ENCODE results near the gene SAA2.
A peak's percentile ranks its signal among the peaks of the same experiment; 100 is the strongest.
"Not testable (repeated sequence)": the region's sequence is repeated elsewhere in the genome, so short reads cannot be mapped to it uniquely, and the experiment has no call there.

Gene SAA2

GRCh38 chr11:18247191-18247581, 1.3 kb downstream of the SAA2 start:
- not testable (repeated sequence) for DNase-seq (ENCODE audit: low spot score)

GRCh38 chr11:18246379-18247190, 1.9 kb downstream of the SAA2 start:
- DNase-seq (ENCODE audit: low spot score) = not testable (repeated sequence)

GRCh38 chr11:18245396-18245795, 3.1 kb downstream of the SAA2 start:
- DNase-seq (ENCODE audit: low spot score) = no peak

- peak; percentile 73 for DNase-seq (ENCODE audit: low spot score)
Measured at GRCh38 chr11:18243783-18244362, 4.6 kb downstream of the SAA2 start.

GRCh38 chr11:18239655-18240054, 8.8 kb downstream of the SAA2 start:
- DNase-seq (ENCODE audit: low spot score) = no peak

GRCh38 chr11:18236664-18237356, 11.7 kb downstream of the SAA2 start, which contains the start of gene SAA4:
SAA4 (minus strand) TSS chr11:18236802; CDS start chr11:18235926, 876 bp downstream.
- DNase-seq (ENCODE audit: low spot score) = no peak

- DNase-seq (ENCODE audit: low spot score) = no peak
Measured at GRCh38 chr11:18235394-18236334, 12.8 kb downstream of the SAA2 start.

- no peak for DNase-seq (ENCODE audit: low spot score)
Measured at GRCh38 chr11:18233912-18234311, 14.6 kb downstream of the SAA2 start.

- DNase-seq (ENCODE audit: low spot score) = no peak
Measured at GRCh38 chr11:18230859-18231258, 17.6 kb downstream of the SAA2 start.

GRCh38 chr11:18229501-18229900, 19.0 kb downstream of the SAA2 start:
- DNase-seq (ENCODE audit: low spot score) = no peak

- no peak for DNase-seq (ENCODE audit: low spot score)
Measured at GRCh38 chr11:18225913-18226312, 22.6 kb downstream of the SAA2 start.

- DNase-seq (ENCODE audit: low spot score) = no peak
Measured at GRCh38 chr11:18223591-18224387, 24.7 kb downstream of the SAA2 start.

GRCh38 chr11:18222814-18223421, 25.6 kb downstream of the SAA2 start:
- DNase-seq (ENCODE audit: low spot score) = no peak

GRCh38 chr11:18221274-18221876, 27.1 kb downstream of the SAA2 start:
- no peak for DNase-seq (ENCODE audit: low spot score)

GRCh38 chr11:18209058-18209457, 39.4 kb downstream of the SAA2 start:
- DNase-seq (ENCODE audit: low spot score) = no peak

- no peak for DNase-seq (ENCODE audit: low spot score)
Measured at GRCh38 chr11:18204771-18205170, 43.7 kb downstream of the SAA2 start.

- DNase-seq (ENCODE audit: low spot score) = no peak
Measured at GRCh38 chr11:18204220-18204619, 44.2 kb downstream of the SAA2 start.

GRCh38 chr11:18203723-18204122, 44.7 kb downstream of the SAA2 start:
- peak; percentile 59 for DNase-seq (ENCODE audit: low spot score)

- not testable (repeated sequence) for DNase-seq (ENCODE audit: low spot score)
Measured at GRCh38 chr11:18197738-18198137, 50.7 kb downstream of the SAA2 start.

GRCh38 chr11:18196532-18196931, 51.9 kb downstream of the SAA2 start:
- no peak for DNase-seq (ENCODE audit: low spot score)
